ENCODE results near the gene SERTM1.

SERTM1 gene

GRCh38 chr13:36673838-36674326 is at the start of gene SERTM1:
SERTM1 (plus strand) TSS chr13:36674020; CDS start chr13:36695079, 21,059 bp downstream.
- no peak for DNase-seq

GRCh38 chr13:36628377-36629056 is 45.3 kb upstream of the SERTM1 start:
- no peak for DNase-seq

- no peak for DNase-seq
Observed at GRCh38 chr13:36629057-36629385, 44.8 kb upstream of the SERTM1 start.

- no peak for DNase-seq
Observed at GRCh38 chr13:36630181-36630803, 43.5 kb upstream of the SERTM1 start.

GRCh38 chr13:36639610-36640009 is 34.2 kb upstream of the SERTM1 start:
- no peak for DNase-seq

- no peak for DNase-seq
Observed at GRCh38 chr13:36650611-36651010, 23.2 kb upstream of the SERTM1 start.

GRCh38 chr13:36665630-36666029 is 8.2 kb upstream of the SERTM1 start:
- no peak for DNase-seq

GRCh38 chr13:36666477-36667229 is 7.2 kb upstream of the SERTM1 start:
- no peak for DNase-seq

- DNase-seq = no peak
Observed at GRCh38 chr13:36668316-36668715, 5.5 kb upstream of the SERTM1 start.

- no peak for DNase-seq
Observed at GRCh38 chr13:36673352-36673751, 468 bp upstream of the SERTM1 start.

GRCh38 chr13:36674337-36675212 is 755 bp downstream of the SERTM1 start:
- no peak for DNase-seq

- no peak for DNase-seq
Observed at GRCh38 chr13:36675213-36675536, 1.4 kb downstream of the SERTM1 start.

- DNase-seq = no peak
Observed at GRCh38 chr13:36680913-36681312, 7.1 kb downstream of the SERTM1 start.

- no peak for DNase-seq
Observed at GRCh38 chr13:36681894-36682624, 8.2 kb downstream of the SERTM1 start.

GRCh38 chr13:36683701-36684100 is 9.9 kb downstream of the SERTM1 start:
- DNase-seq = no peak

GRCh38 chr13:36685927-36686326 is 12.1 kb downstream of the SERTM1 start:
- DNase-seq = no peak

- DNase-seq = no peak
Observed at GRCh38 chr13:36696410-36697010, 22.7 kb downstream of the SERTM1 start.

GRCh38 chr13:36700170-36700569 is 26.4 kb downstream of the SERTM1 start:
- DNase-seq = no peak

GRCh38 chr13:36706755-36707154 is 32.9 kb downstream of the SERTM1 start:
- DNase-seq = no peak

GRCh38 chr13:36709136-36709890 is 35.5 kb downstream of the SERTM1 start:
- no peak for DNase-seq

- no peak for DNase-seq
Observed at GRCh38 chr13:36710396-36710795, 36.6 kb downstream of the SERTM1 start.
